ENCODE data around the gene HEXIM2. TPM values are rescaled to one million over a fixed set of nuclear protein-coding genes. Genes with fewer than 3 reads are reported as not detected.

Gene HEXIM2
- total RNA-seq, 1 experiment from 2014 or later: 11.9 TPM

DNA sequence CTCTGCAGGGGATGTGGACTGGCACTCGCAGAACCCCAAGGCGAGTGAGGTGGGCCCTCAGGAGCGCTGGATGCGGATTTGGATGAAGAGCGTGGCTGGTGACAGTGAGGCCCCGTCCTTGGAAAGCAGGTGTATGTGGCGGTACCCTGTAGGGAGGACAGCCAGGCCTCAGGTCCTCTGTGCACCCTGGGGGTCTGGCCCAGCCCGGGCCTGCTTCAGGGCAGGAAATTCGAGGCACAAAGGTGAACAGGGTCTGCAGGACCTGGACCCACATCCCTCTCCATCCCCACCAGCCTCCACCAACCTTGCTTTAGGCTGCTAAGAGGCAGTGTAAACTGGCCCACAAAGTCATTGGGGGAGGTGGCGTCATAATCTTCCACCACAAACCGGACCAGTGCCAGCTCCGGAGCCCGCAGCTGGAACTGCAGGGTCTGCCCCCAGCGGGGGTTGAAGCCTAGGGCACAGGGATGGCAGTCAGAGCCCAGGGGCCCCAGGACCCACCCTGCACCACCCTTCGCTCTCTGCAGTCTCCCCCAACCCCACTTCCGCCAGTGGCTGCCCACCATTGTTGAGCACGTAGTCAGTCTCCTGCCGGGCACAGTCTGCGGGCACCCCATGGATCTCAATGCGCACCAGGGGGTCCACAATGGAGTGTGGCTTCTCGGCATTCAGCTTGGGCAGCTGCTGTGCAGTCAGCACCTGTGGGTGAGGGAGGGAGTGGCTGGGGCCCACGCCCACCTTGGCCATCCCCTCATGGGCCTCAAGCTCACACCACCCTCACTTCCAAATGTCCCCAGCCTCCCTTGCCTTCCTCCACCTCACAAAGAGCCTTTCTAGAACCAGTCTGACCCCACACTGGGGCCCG is 48.9 kb upstream of the HEXIM2 start:
- ChIA-PET CTCF (interaction anchor here (0.8 to 1.6 kb wide), 4 partner anchors 22 to 192 kb away, joined by 3 to 14 read pairs (median 6); partner anchors contain the start of gene ACBD4), POLR2A (interaction anchor here (0.9 kb wide), 1 partner anchor 35 kb away, joined by 3 read pairs; the partner anchor contains the start of gene HEXIM1)
- no peak overlapping the region for H3K4me3 Mint-ChIP-seq
- H3K9me3 Mint-ChIP-seq: no peaks in the 10 kb centered on the region
- no peak overlapping the region for H3K27ac Mint-ChIP-seq
- H3K36me3 Mint-ChIP-seq: peaks cover 2% of the 10 kb centered on the region; the same call in 1 of the 2 replicates
- peaks cover 14% of the 10 kb centered on the region for H3K4me1 Mint-ChIP-seq
- TF ChIP-seq JUN (CRISPR knock-in tag; IDR thresholded peaks at IDR 0.05) (no peak), NR2C2 (CRISPR knock-in tag; IDR thresholded peaks at IDR 0.05) (peak; percentile 38; the same call in 1 of the 2 replicates), PRDM15 (CRISPR knock-in tag; IDR thresholded peaks at IDR 0.05) (no peak), CBFB (CRISPR knock-in tag; IDR thresholded peaks at IDR 0.05; ENCODE audit: low read depth) (no peak), ZNF232 (CRISPR knock-in tag; IDR thresholded peaks at IDR 0.05) (no peak), E2F4 (CRISPR knock-in tag; IDR thresholded peaks at IDR 0.05; ENCODE audit: borderline replicate concordance, low read depth) (no peak), ARID4B (CRISPR knock-in tag; IDR thresholded peaks at IDR 0.05; ENCODE audit: borderline replicate concordance) (no peak)
- ATAC-seq (no peak), DNase-seq (ENCODE audit: low spot score) (no peak)
- no peaks in the 10 kb centered on the region for H3K27me3 Mint-ChIP-seq (ENCODE audit: low read depth)

DNA sequence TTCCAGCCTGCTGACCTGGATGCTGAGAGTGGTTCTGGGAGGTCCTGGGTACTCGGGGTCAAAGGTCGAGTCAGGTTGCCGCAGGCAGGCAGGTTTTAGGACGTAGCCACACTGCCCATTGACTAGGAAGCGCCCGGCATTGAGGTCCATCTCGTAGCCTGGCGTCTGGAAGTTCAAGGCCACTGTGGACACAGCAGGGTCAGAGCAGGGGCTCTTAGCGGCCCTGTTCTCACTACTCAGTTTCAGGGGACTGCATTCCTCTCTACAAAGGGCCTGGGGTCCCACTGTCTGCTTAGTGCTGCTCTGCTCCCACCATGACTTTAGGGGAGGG is 48.3 kb upstream of the HEXIM2 start:
- CTCF ChIA-PET: no interaction called here
- POLR2A ChIA-PET: no interaction called here
- TF ChIP-seq ZNF232 (CRISPR knock-in tag; IDR thresholded peaks at IDR 0.05) (no peak), NR3C1 (CRISPR knock-in tag; conservative IDR thresholded peaks at IDR 0.05; ENCODE audit: low read depth) (no peak), STAT6 (CRISPR knock-in tag; conservative IDR thresholded peaks at IDR 0.05; ENCODE audit: low read depth) (no peak), HMGXB4 (CRISPR knock-in tag; IDR thresholded peaks at IDR 0.05) (no peak)
- TF ChIP-seq, protein P1, sequence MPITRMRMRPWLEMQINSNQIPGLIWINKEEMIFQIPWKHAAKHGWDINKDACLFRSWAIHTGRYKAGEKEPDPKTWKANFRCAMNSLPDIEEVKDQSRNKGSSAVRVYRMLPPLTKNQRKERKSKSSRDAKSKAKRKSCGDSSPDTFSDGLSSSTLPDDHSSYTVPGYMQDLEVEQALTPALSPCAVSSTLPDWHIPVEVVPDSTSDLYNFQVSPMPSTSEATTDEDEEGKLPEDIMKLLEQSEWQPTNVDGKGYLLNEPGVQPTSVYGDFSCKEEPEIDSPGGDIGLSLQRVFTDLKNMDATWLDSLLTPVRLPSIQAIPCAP (CRISPR knock-in tag; IDR thresholded peaks at IDR 0.05): no peak
- TF ChIP-seq, protein P2, sequence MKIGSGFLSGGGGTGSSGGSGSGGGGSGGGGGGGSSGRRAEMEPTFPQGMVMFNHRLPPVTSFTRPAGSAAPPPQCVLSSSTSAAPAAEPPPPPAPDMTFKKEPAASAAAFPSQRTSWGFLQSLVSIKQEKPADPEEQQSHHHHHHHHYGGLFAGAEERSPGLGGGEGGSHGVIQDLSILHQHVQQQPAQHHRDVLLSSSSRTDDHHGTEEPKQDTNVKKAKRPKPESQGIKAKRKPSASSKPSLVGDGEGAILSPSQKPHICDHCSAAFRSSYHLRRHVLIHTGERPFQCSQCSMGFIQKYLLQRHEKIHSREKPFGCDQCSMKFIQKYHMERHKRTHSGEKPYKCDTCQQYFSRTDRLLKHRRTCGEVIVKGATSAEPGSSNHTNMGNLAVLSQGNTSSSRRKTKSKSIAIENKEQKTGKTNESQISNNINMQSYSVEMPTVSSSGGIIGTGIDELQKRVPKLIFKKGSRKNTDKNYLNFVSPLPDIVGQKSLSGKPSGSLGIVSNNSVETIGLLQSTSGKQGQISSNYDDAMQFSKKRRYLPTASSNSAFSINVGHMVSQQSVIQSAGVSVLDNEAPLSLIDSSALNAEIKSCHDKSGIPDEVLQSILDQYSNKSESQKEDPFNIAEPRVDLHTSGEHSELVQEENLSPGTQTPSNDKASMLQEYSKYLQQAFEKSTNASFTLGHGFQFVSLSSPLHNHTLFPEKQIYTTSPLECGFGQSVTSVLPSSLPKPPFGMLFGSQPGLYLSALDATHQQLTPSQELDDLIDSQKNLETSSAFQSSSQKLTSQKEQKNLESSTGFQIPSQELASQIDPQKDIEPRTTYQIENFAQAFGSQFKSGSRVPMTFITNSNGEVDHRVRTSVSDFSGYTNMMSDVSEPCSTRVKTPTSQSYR (CRISPR knock-in tag; IDR thresholded peaks at IDR 0.05): no peak
- TF ChIP-seq, protein P3, sequence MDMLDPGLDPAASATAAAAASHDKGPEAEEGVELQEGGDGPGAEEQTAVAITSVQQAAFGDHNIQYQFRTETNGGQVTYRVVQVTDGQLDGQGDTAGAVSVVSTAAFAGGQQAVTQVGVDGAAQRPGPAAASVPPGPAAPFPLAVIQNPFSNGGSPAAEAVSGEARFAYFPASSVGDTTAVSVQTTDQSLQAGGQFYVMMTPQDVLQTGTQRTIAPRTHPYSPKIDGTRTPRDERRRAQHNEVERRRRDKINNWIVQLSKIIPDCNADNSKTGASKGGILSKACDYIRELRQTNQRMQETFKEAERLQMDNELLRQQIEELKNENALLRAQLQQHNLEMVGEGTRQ (CRISPR knock-in tag; IDR thresholded peaks at IDR 0.05): no peak

More for the DNA sequence above, 48.3 kb upstream of the HEXIM2 start:
- Mint-ChIP-seq H3K27ac (no peak overlapping the region), H3K9me3 (no peaks in the 10 kb centered on the region), H3K27me3 (ENCODE audit: low read depth) (no peaks in the 10 kb centered on the region), H3K4me1 (peaks cover 14% of the 10 kb centered on the region), H3K4me3 (no peak overlapping the region), H3K36me3 (no peaks in the 10 kb centered on the region; the same call in 1 of the 2 replicates)
- DNase-seq (ENCODE audit: low spot score): no peak
- ATAC-seq: no peak

All from WTC11 (cell line).